A673 (cell line): ENCODE data around the gene SOX6. TPM values are rescaled to one million over a fixed set of nuclear protein-coding genes. Genes with fewer than 3 reads are reported as not detected.

Experiments used
- BruUV-seq: library from RNA; stranded (reverse); fragments of 400-500 nt; replicated peaks from 2 replicates; lab custom pipeline; 2021; lab: Mats Ljungman, UMichigan
- CTCF ChIA-PET: fragments of 300-600 bp; sonication (Branson Sonifier 250); formaldehyde crosslinking; loops from one replicate; lab custom pipeline; 2022; ENCODE audit warnings: antibody characterized with exemption; lab: Charles Lee
- POLR2A ChIA-PET: fragments of 300-600 bp; sonication (Branson Sonifier 250); formaldehyde crosslinking; loops from one replicate; lab custom pipeline; 2022; ENCODE audit warnings: antibody characterized with exemption; ENCODE audit not compliant: low non-redundant PET; lab: Charles Lee
- DNase-seq: peaks from one replicate; pipeline ENCODE4 v3.0.0-alpha.2; 2015; ENCODE audit warnings: low spot score
- H3K27ac ChIP-seq: fragments of 200-600 bp; sonication (generic); 2 replicates; pipeline ENCODE4 v1.5.1; 2016; ENCODE audit warnings: mixed run types, low read depth, mild to moderate bottlenecking, mixed read lengths, antibody characterized with exemption, low read length; ENCODE audit not compliant: poor library complexity, severe bottlenecking
- H3K27me3 ChIP-seq: fragments of 200-600 bp; sonication (generic); replicated peaks from 2 replicates; pipeline ENCODE4 v1.6.1; 2017; ENCODE audit warnings: mixed run types, low read depth, mild to moderate bottlenecking, mixed read lengths, antibody characterized with exemption, low read length; ENCODE audit not compliant: insufficient read depth, poor library complexity
- H3K36me3 ChIP-seq: fragments of 200-600 bp; sonication (generic); 2 replicates; pipeline ENCODE4 v1.6.1; 2016; ENCODE audit warnings: mixed run types, mild to moderate bottlenecking, mixed read lengths, antibody characterized with exemption, low read length; ENCODE audit not compliant: insufficient read depth, poor library complexity, severe bottlenecking
- H3K4me1 ChIP-seq: fragments of 200-600 bp; sonication (generic); 2 replicates; pipeline ENCODE4 v1.6.1; 2017; ENCODE audit warnings: mixed run types, mild to moderate bottlenecking, mixed read lengths, antibody characterized with exemption, low read length; ENCODE audit not compliant: insufficient read depth, poor library complexity, severe bottlenecking
- H3K4me3 ChIP-seq: fragments of 200-600 bp; sonication (generic); 2 replicates; pipeline ENCODE4 v1.5.1; 2016; ENCODE audit warnings: low read depth, mixed run types, mild to moderate bottlenecking, mixed read lengths, low read length; ENCODE audit not compliant: poor library complexity, severe bottlenecking
- H3K9me3 ChIP-seq: fragments of 200-600 bp; sonication (generic); 2 replicates; pipeline ENCODE4 v1.6.1; 2016; ENCODE audit warnings: mixed run types, low read depth, mild to moderate bottlenecking, mixed read lengths, antibody characterized with exemption, low read length; ENCODE audit not compliant: poor library complexity, severe bottlenecking
- CTCF ChIP-seq: fragments of 300-800, 200-600 bp; sonication (generic); conservative IDR thresholded peaks from 2 replicates; pipeline ENCODE4 v1.5.1; 2017; ENCODE audit warnings: low read depth, mild to moderate bottlenecking, antibody characterized with exemption, low read length, moderate library complexity, mixed read lengths
- EZH2 ChIP-seq: fragments of 200-600 bp; sonication (generic); IDR thresholded peaks from 2 replicates; pipeline ENCODE4 v1.6.1; 2017; ENCODE audit warnings: borderline replicate concordance, low read depth, mild to moderate bottlenecking, mixed read lengths, antibody characterized with exemption, low read length; ENCODE audit not compliant: poor library complexity, severe bottlenecking
- intact Hi-C: fragments of 100-400 bp; cut with micrococcal nuclease; formaldehyde crosslinking; loops from one replicate; pipeline ENCODE4 v1.10.0; 2022; ENCODE audit not compliant: unreplicated experiment
- total RNA-seq: library from RNA; stranded (reverse); gene quantifications from 2 replicates; pipeline ENCODE4 v1.2.3, GENCODE V29; 2021

The SOX6 gene
- total RNA-seq, 1 experiment from 2014 or later: 27.5 TPM

- Histone ChIP-seq H3K4me1 (peaks cover 48% of the 10 kb centered on the region), H3K4me3 (no peak overlapping the region), H3K27me3 (no peaks in the 10 kb centered on the region), H3K9me3 (no peaks in the 10 kb centered on the region), H3K27ac (no peak overlapping the region), H3K36me3 (no peaks in the 10 kb centered on the region)
- POLR2A ChIA-PET: interaction anchor here (0.6 kb wide), 1 partner anchor 9 kb away, joined by 5 read pairs; no protein-coding TSS in a partner anchor
- BruUV-seq: no TSS peak
- TF ChIP-seq EZH2 (no peak), CTCF (no peak)
- intact Hi-C loops: no loop called here
- no peak for DNase-seq
- CTCF ChIA-PET: no interaction called here
Measured at GRCh38 chr11:16403448-16403803, 47.1 kb upstream of the SOX6 start.

DNA sequence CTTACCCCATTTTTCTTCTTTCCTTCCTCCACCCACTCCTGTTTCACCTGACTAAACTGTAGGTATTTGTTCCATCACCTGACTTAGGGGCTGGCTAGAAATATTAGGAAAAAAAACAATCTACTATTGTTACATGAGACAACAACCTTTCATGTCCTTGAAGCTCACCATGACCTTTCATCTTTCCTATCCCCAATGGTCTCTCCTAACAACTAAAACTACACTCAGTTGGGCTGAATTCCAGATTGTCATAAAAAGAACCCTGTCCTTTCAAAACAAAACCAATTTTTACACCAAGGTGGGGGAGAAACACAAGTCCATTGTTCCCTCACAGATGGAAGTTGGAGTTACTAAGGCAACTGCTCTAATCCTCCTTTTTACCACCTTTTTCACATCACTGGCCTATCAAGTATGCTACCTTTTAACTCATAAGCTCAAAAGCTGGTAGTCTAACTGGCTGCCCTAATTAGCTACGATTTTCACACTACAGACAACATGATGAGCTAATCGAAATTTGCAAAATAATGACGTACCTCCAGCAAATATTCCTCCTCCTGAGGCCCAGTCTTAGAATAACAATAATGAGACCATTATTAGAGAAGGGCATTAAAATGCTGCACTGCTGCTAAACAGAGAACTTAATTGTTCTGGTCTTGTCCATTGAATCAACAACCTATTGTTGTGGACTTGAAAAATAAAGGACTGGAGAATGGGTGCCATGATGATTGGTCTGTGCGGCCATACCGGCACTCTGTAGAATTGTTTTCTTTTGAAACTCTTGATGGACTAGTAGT, 46.5 kb upstream of the SOX6 start:
- POLR2A ChIA-PET: interaction anchor here (0.6 kb wide), 1 partner anchor 8 kb away, joined by 5 read pairs; no protein-coding TSS in a partner anchor
- no peaks in the 10 kb centered on the region for H3K27me3 ChIP-seq
- intact Hi-C loops: no loop called here

GRCh38 chr11:16397390-16397789, 41.0 kb upstream of the SOX6 start:
- ChIA-PET CTCF (no interaction called here), POLR2A (no interaction called here)
- DNase-seq: no peak
- Histone ChIP-seq H3K9me3 (no peaks in the 10 kb centered on the region), H3K4me3 (peak overlapping the region; percentile 6), H3K4me1 (peaks cover 27% of the 10 kb centered on the region), H3K27ac (no peak overlapping the region), H3K36me3 (no peaks in the 10 kb centered on the region), H3K27me3 (no peaks in the 10 kb centered on the region)
- intact Hi-C loops: no loop called here
- TF ChIP-seq CTCF (no peak), EZH2 (no peak)
- no TSS peak for BruUV-seq

More for the DNA sequence above, 46.5 kb upstream of the SOX6 start:
- Histone ChIP-seq H3K36me3 (no peaks in the 10 kb centered on the region), H3K27ac (no peak overlapping the region), H3K4me1 (peaks cover 43% of the 10 kb centered on the region), H3K9me3 (no peaks in the 10 kb centered on the region), H3K4me3 (no peak overlapping the region)
- no peak for DNase-seq
- CTCF ChIA-PET: no interaction called here
- TF ChIP-seq EZH2: no peak
- no peak for TF ChIP-seq CTCF
- no TSS peak for BruUV-seq
